ENCODE measurements around the gene FAM76B.

The FAM76B gene

GRCh38 chr11:95795627-95796295 lies 6.2 kb upstream of the FAM76B start:
- H3K4me3 Mint-ChIP-seq, result no peak overlapping the region
- no peak overlapping the region for H3K27ac Mint-ChIP-seq
- H3K9me3 Mint-ChIP-seq, result no peaks in the 10 kb centered on the region

GRCh38 chr11:95794086-95794485 lies 4.5 kb upstream of the FAM76B start:
- Mint-ChIP-seq H3K4me3 (no peak overlapping the region), H3K9me3 (no peaks in the 10 kb centered on the region), H3K4me1 (peaks cover 41% of the 10 kb centered on the region), H3K27ac (peak overlapping the region; percentile 56), H3K27me3 (ENCODE audit: low read depth, poor library complexity) (peaks cover 6% of the 10 kb centered on the region), H3K36me3 (ENCODE audit: low read depth) (peaks cover 33% of the 10 kb centered on the region)
- no peak for DNase-seq
- no peak for TF ChIP-seq CTCF (IDR thresholded peaks at IDR 0.05)

More at GRCh38 chr11:95795627-95796295, 6.2 kb upstream of the FAM76B start:
- no peak for TF ChIP-seq CTCF (IDR thresholded peaks at IDR 0.05)
- no peak for DNase-seq
- no peaks in the 10 kb centered on the region for H3K27me3 Mint-ChIP-seq (ENCODE audit: low read depth, poor library complexity)
- peaks cover 41% of the 10 kb centered on the region for H3K4me1 Mint-ChIP-seq
- peaks cover 48% of the 10 kb centered on the region for H3K36me3 Mint-ChIP-seq (ENCODE audit: low read depth)

- Mint-ChIP-seq H3K4me3 (peak overlapping the region; percentile 24), H3K4me1 (peaks cover 47% of the 10 kb centered on the region), H3K36me3 (ENCODE audit: low read depth) (peaks cover 35% of the 10 kb centered on the region), H3K27ac (no peak overlapping the region), H3K27me3 (ENCODE audit: low read depth, poor library complexity) (peaks cover 6% of the 10 kb centered on the region), H3K9me3 (no peaks in the 10 kb centered on the region)
- no peak for TF ChIP-seq CTCF (IDR thresholded peaks at IDR 0.05)
- DNase-seq, result no peak
Observed at GRCh38 chr11:95793116-95793515, 3.5 kb upstream of the FAM76B start.

- DNase-seq, result no peak
- no peak for TF ChIP-seq CTCF (IDR thresholded peaks at IDR 0.05)
- Mint-ChIP-seq H3K27ac (no peak overlapping the region), H3K27me3 (ENCODE audit: low read depth, poor library complexity) (peaks cover 6% of the 10 kb centered on the region), H3K4me3 (peak overlapping the region; percentile 12), H3K9me3 (no peaks in the 10 kb centered on the region), H3K36me3 (ENCODE audit: low read depth) (peaks cover 39% of the 10 kb centered on the region), H3K4me1 (peaks cover 52% of the 10 kb centered on the region)
Observed at GRCh38 chr11:95792700-95793099, 3.1 kb upstream of the FAM76B start.

GRCh38 chr11:95792200-95792599 lies 2.6 kb upstream of the FAM76B start:
- no peak for TF ChIP-seq CTCF (IDR thresholded peaks at IDR 0.05)
- H3K9me3 Mint-ChIP-seq, result no peaks in the 10 kb centered on the region
- peak overlapping the region; percentile 84 for H3K4me3 Mint-ChIP-seq
- H3K27ac Mint-ChIP-seq, result no peak overlapping the region
- no peak for DNase-seq
- H3K36me3 Mint-ChIP-seq (ENCODE audit: low read depth), result peaks cover 40% of the 10 kb centered on the region
- H3K4me1 Mint-ChIP-seq, result peaks cover 56% of the 10 kb centered on the region
- peaks cover 6% of the 10 kb centered on the region for H3K27me3 Mint-ChIP-seq (ENCODE audit: low read depth, poor library complexity)

- H3K4me3 Mint-ChIP-seq, result peak overlapping the region; percentile 84
- H3K27me3 Mint-ChIP-seq (ENCODE audit: low read depth, poor library complexity), result peaks cover 6% of the 10 kb centered on the region
- no peak for DNase-seq
Observed at GRCh38 chr11:95791709-95792033, 2.1 kb upstream of the FAM76B start.

More at GRCh38 chr11:95791709-95792033, 2.1 kb upstream of the FAM76B start:
- Mint-ChIP-seq H3K9me3 (no peaks in the 10 kb centered on the region), H3K36me3 (ENCODE audit: low read depth) (peaks cover 40% of the 10 kb centered on the region), H3K4me1 (peaks cover 56% of the 10 kb centered on the region), H3K27ac (peak overlapping the region; percentile 100)
- no peak for TF ChIP-seq CTCF (IDR thresholded peaks at IDR 0.05)

Data from nephron progenitor cell (in vitro differentiated cells).